Fibroblast of pulmonary artery (primary cell): ENCODE results near the gene BABAM1.
A peak's percentile ranks its signal among the peaks of the same experiment; 100 is the strongest.

ENCODE experiments used
- DNase-seq: peaks from one replicate; pipeline ENCODE4 v3.0.0-alpha.2; 2010; ENCODE audit warnings: low read depth
- H3K4me3 ChIP-seq: replicated peaks from 2 replicates; pipeline ENCODE4 v1.5.1; 2011; ENCODE audit warnings: low read depth, mild to moderate bottlenecking, control low read depth, low read length, moderate library complexity
- CTCF ChIP-seq: IDR thresholded peaks from 2 replicates; pipeline ENCODE4 v1.5.1; 2011; ENCODE audit warnings: mild to moderate bottlenecking, control low read depth, low read length, inconsistent platforms; ENCODE audit errors: missing control alignments

BABAM1 gene

GRCh38 chr19:17243830-17244617 is 23.2 kb upstream of the BABAM1 start:
- no peak for TF ChIP-seq CTCF
- DNase-seq = peak; percentile 42

GRCh38 chr19:17244618-17245534 is 22.4 kb upstream of the BABAM1 start:
- no peak for DNase-seq
- H3K4me3 ChIP-seq = peak overlapping the region; percentile 89
- no peak for TF ChIP-seq CTCF

More at GRCh38 chr19:17243830-17244617, 23.2 kb upstream of the BABAM1 start:
- H3K4me3 ChIP-seq = peak overlapping the region; percentile 89

- peak within 1 kb of the TSS; percentile 89 for H3K4me3 ChIP-seq
- no peak for TF ChIP-seq CTCF
- DNase-seq = no peak
Measured at GRCh38 chr19:17245535-17245984, 21.7 kb upstream of the BABAM1 start, which contains the start of gene NR2F6. TSS of gene NR2F6 (minus strand) at chr19:17245919. CDS start at chr19:17245220, 699 bp downstream.

- TF ChIP-seq CTCF = no peak
- DNase-seq = no peak
- H3K4me3 ChIP-seq = no peak overlapping the region
Measured at GRCh38 chr19:17246681-17247425, 20.4 kb upstream of the BABAM1 start.

GRCh38 chr19:17248011-17248776 is 19.0 kb upstream of the BABAM1 start:
- no peak for DNase-seq
- H3K4me3 ChIP-seq = no peak overlapping the region
- TF ChIP-seq CTCF = no peak
